WERI-Rb-1 (cell line): Measurements from ENCODE around the gene PPP2R1B.
"Not testable (repeated sequence)": the region's sequence is repeated elsewhere in the genome, so short reads cannot be mapped to it uniquely, and the experiment has no call there.

ENCODE experiments used
- DNase-seq: peaks from one replicate; pipeline ENCODE4 v3.0.0-alpha.2; 2020
- H3K27ac ChIP-seq: fragments of 250-450 bp; sonication (Bioruptor Pico); 2 replicates; pipeline ENCODE4 v1.5.1; 2020; ENCODE audit warnings: mild to moderate bottlenecking, moderate library complexity
- H3K27me3 ChIP-seq: fragments of 250-450 bp; sonication (Bioruptor Pico); 2 replicates; pipeline ENCODE4 v1.5.1; 2021; ENCODE audit warnings: mild to moderate bottlenecking, low read depth, moderate library complexity; ENCODE audit not compliant: insufficient read depth, severe bottlenecking
- H3K36me3 ChIP-seq: fragments of 250-450 bp; sonication (Bioruptor Pico); 2 replicates; pipeline ENCODE4 v1.5.1; 2020; ENCODE audit warnings: mild to moderate bottlenecking, moderate library complexity
- H3K4me3 ChIP-seq: 2 replicates; pipeline ENCODE4 v1.5.1; 2011; ENCODE audit warnings: low read depth, mild to moderate bottlenecking, control low read depth, low read length
- H3K9me3 ChIP-seq: fragments of 250-450 bp; sonication (Bioruptor Pico); 2 replicates; pipeline ENCODE4 v1.5.1; 2021; ENCODE audit warnings: mild to moderate bottlenecking, moderate library complexity; ENCODE audit not compliant: severe bottlenecking
- CTCF ChIP-seq: IDR thresholded peaks from 2 replicates; pipeline ENCODE4 v1.5.1; 2011; ENCODE audit warnings: low read depth, mild to moderate bottlenecking, control low read depth, inconsistent platforms, low read length

Gene PPP2R1B

GRCh38 chr11:111720801-111721494 lies 45.2 kb downstream of the PPP2R1B start:
- no peak for DNase-seq

GRCh38 chr11:111719379-111719778 lies 46.8 kb downstream of the PPP2R1B start:
- no peak for DNase-seq
- Histone ChIP-seq H3K4me3 (no peak overlapping the region), H3K27me3 (no peaks in the 10 kb centered on the region), H3K36me3 (peaks cover 62% of the 10 kb centered on the region), H3K9me3 (no peaks in the 10 kb centered on the region), H3K27ac (no peak overlapping the region)
- TF ChIP-seq CTCF = no peak

More at GRCh38 chr11:111720801-111721494, 45.2 kb downstream of the PPP2R1B start:
- H3K36me3 ChIP-seq = peaks cover 68% of the 10 kb centered on the region
- H3K4me3 ChIP-seq = no peak overlapping the region
- no peaks in the 10 kb centered on the region for H3K9me3 ChIP-seq
- H3K27ac ChIP-seq = no peak overlapping the region
- TF ChIP-seq CTCF = no peak
- H3K27me3 ChIP-seq = no peaks in the 10 kb centered on the region

GRCh38 chr11:111718859-111719258 lies 47.3 kb downstream of the PPP2R1B start:
- no peaks in the 10 kb centered on the region for H3K9me3 ChIP-seq
- H3K4me3 ChIP-seq = no peak overlapping the region
- TF ChIP-seq CTCF = no peak
- H3K27me3 ChIP-seq = no peaks in the 10 kb centered on the region
- no peak overlapping the region for H3K27ac ChIP-seq
- DNase-seq = no peak
- H3K36me3 ChIP-seq = peaks cover 60% of the 10 kb centered on the region

GRCh38 chr11:111718436-111718835 lies 47.8 kb downstream of the PPP2R1B start:
- H3K36me3 ChIP-seq = peaks cover 59% of the 10 kb centered on the region

GRCh38 chr11:111717660-111718059 lies 48.5 kb downstream of the PPP2R1B start:
- DNase-seq, H3K27ac ChIP-seq, H3K4me3 ChIP-seq, H3K9me3 ChIP-seq, H3K27me3 ChIP-seq: not testable (repeated sequence)
- H3K36me3 ChIP-seq = peaks cover 61% of the 10 kb centered on the region

More at GRCh38 chr11:111718436-111718835, 47.8 kb downstream of the PPP2R1B start:
- H3K27me3 ChIP-seq = no peaks in the 10 kb centered on the region
- no peak overlapping the region for H3K4me3 ChIP-seq
- TF ChIP-seq CTCF = no peak
- no peak for DNase-seq
- no peaks in the 10 kb centered on the region for H3K9me3 ChIP-seq
- no peak overlapping the region for H3K27ac ChIP-seq

GRCh38 chr11:111715142-111715816 lies 50.9 kb downstream of the PPP2R1B start:
- H3K27ac ChIP-seq = no peak overlapping the region
- H3K9me3 ChIP-seq = no peaks in the 10 kb centered on the region
- no peaks in the 10 kb centered on the region for H3K27me3 ChIP-seq
- no peak overlapping the region for H3K4me3 ChIP-seq
- H3K36me3 ChIP-seq = peaks cover 44% of the 10 kb centered on the region
- DNase-seq = no peak
- TF ChIP-seq CTCF = no peak
